VCaP (cell line): ENCODE measurements around the gene ATXN7L1.

Source experiments
- H3K27ac ChIP-seq: fragments of 450-650 bp; 2 replicates; pipeline ENCODE4 v1.5.1; 2017
- CTCF ChIP-seq: fragments of 450-650 bp; conservative IDR thresholded peaks from 2 replicates; pipeline ENCODE4 v1.5.1; 2017; ENCODE audit warnings: mild to moderate bottlenecking, moderate library complexity

The ATXN7L1 gene

GRCh38 chr7:105708763-105709080 lies 167.7 kb downstream of the ATXN7L1 start:
- TF ChIP-seq CTCF, result no peak
- H3K27ac ChIP-seq, result no peak overlapping the region

DNA sequence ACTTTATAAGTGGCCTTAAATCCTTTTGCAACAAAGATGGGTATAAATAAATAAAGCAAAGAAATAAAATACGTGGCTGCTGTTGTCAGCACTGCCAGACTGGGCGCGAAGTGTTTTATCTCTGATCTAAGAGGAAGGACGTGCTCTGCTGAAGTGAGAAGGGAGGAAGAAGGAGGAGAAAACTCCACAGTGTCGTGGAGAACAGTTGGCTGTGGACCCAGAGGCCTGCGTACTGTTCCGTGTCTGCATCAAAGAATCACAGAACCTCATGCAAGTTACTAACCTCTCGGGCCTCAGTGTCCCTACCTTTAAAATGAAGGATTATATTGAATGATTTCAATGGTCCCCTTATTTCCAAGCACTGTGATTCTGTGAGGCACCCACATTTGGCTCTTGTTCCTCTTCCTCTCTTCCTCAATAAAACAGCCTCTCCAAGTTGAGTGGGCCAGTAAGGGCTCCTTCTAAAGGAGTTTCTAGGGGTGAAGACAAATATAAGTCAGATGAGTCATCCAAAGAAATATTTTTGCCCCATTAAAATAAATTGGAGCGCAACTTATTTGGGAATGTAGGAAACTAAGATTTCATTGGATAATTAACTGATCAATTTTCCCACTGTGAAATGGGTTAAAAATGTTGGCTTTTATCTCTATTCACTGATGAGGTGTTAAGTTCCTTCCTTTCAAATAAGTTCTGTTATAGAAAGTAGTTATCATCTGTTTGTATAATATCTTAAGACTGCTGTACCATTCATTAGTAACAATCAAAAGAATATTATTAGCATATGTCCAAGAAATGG lies 168.2 kb downstream of the ATXN7L1 start:
- no peak for TF ChIP-seq CTCF
- H3K27ac ChIP-seq, result no peak overlapping the region

GRCh38 chr7:105707381-105707780 lies 169.0 kb downstream of the ATXN7L1 start:
- TF ChIP-seq CTCF, result no peak
- H3K27ac ChIP-seq, result no peak overlapping the region

- no peak overlapping the region for H3K27ac ChIP-seq
- no peak for TF ChIP-seq CTCF
These were observed 171.0 kb downstream of the ATXN7L1 start for GRCh38 chr7:105705427-105705826.

GRCh38 chr7:105703207-105703930 lies 173.0 kb downstream of the ATXN7L1 start:
- TF ChIP-seq CTCF, result no peak
- no peak overlapping the region for H3K27ac ChIP-seq

GRCh38 chr7:105699568-105700236 lies 176.7 kb downstream of the ATXN7L1 start:
- no peak for TF ChIP-seq CTCF

GRCh38 chr7:105698531-105698930 lies 177.9 kb downstream of the ATXN7L1 start:
- H3K27ac ChIP-seq, result no peak overlapping the region
- TF ChIP-seq CTCF, result no peak

More at GRCh38 chr7:105699568-105700236, 176.7 kb downstream of the ATXN7L1 start:
- H3K27ac ChIP-seq, result no peak overlapping the region
